ENCODE results near the gene SCUBE1.

The SCUBE1 gene

GRCh38 chr22:43156413-43156812 is 186.8 kb downstream of the SCUBE1 start:
- no peak for TF ChIP-seq CTCF (IDR thresholded peaks at IDR 0.05; ENCODE audit: low read depth, low read length)
- H3K4me3 ChIP-seq (ENCODE audit: low read depth, low read length), result no peak overlapping the region

- no peak for TF ChIP-seq CTCF (IDR thresholded peaks at IDR 0.05; ENCODE audit: low read depth, low read length)
- no peak overlapping the region for H3K4me3 ChIP-seq (ENCODE audit: low read depth, low read length)
Observed at GRCh38 chr22:43155789-43156188, 187.4 kb downstream of the SCUBE1 start.

- H3K4me3 ChIP-seq (ENCODE audit: low read depth, low read length), result no peak overlapping the region
Observed at GRCh38 chr22:43154887-43155536, 188.2 kb downstream of the SCUBE1 start.

GRCh38 chr22:43153899-43154298 is 189.3 kb downstream of the SCUBE1 start:
- no peak for TF ChIP-seq CTCF (IDR thresholded peaks at IDR 0.05; ENCODE audit: low read depth, low read length)
- H3K4me3 ChIP-seq (ENCODE audit: low read depth, low read length), result no peak overlapping the region

More at GRCh38 chr22:43154887-43155536, 188.2 kb downstream of the SCUBE1 start:
- no peak for TF ChIP-seq CTCF (IDR thresholded peaks at IDR 0.05; ENCODE audit: low read depth, low read length)

- H3K4me3 ChIP-seq (ENCODE audit: low read depth, low read length), result peak overlapping the region; percentile 76
- TF ChIP-seq CTCF (IDR thresholded peaks at IDR 0.05; ENCODE audit: low read depth, low read length), result no peak
Observed at GRCh38 chr22:43152357-43153071, 190.7 kb downstream of the SCUBE1 start.

GRCh38 chr22:43152003-43152356 is 191.2 kb downstream of the SCUBE1 start:
- TF ChIP-seq CTCF (IDR thresholded peaks at IDR 0.05; ENCODE audit: low read depth, low read length), result no peak
- peak overlapping the region; percentile 76 for H3K4me3 ChIP-seq (ENCODE audit: low read depth, low read length)

- H3K4me3 ChIP-seq (ENCODE audit: low read depth, low read length), result peak within 1 kb of the TSS; percentile 76
- TF ChIP-seq CTCF (IDR thresholded peaks at IDR 0.05; ENCODE audit: low read depth, low read length), result no peak
Observed at GRCh38 chr22:43151251-43152002, 191.7 kb downstream of the SCUBE1 start, which contains the start of gene TSPO. TSPO (plus strand) TSS chr22:43151559; CDS start chr22:43159239, 7,680 bp downstream.
